Endothelial cell of umbilical vein (primary cell): ENCODE results near the gene NFATC4. TPM values are rescaled to one million over a fixed set of nuclear protein-coding genes. Genes with fewer than 3 reads are reported as not detected.
"Not testable (repeated sequence)": the region's sequence is repeated elsewhere in the genome, so short reads cannot be mapped to it uniquely, and the experiment has no call there.

Experiments used
- BruUV-seq: library from RNA; stranded (reverse); fragments of 400-500 nt; replicated peaks from 2 replicates; lab custom pipeline; 2021; lab: Mats Ljungman, UMichigan
- CTCF ChIA-PET: fragments of 300-600, 350-600 bp; sonication (Branson Sonifier 250); formaldehyde crosslinking; loops from one replicate; lab custom pipeline; 2021; ENCODE audit warnings: antibody characterized with exemption, inconsistent platforms; lab: Charles Lee
- POLR2A ChIA-PET: fragments of 300-600, 350-600 bp; sonication (Branson Sonifier 250); formaldehyde crosslinking; loops from one replicate; lab custom pipeline; 2021; ENCODE audit warnings: antibody characterized with exemption, inconsistent platforms; lab: Charles Lee
- DNase-seq: peaks from one replicate; pipeline ENCODE4 v3.0.0-alpha.2; 2011; ENCODE audit warnings: low read depth, low spot score
- FAIRE-seq: peaks from 2 replicates; lab custom pipeline; 2011; peaks lifted over from hg19 to GRCh38; lab: Jason Lieb, UNC
- H2AFZ ChIP-seq: 2 replicates; pipeline ENCODE4 v1.6.0; 2012; ENCODE audit warnings: low read depth, low read length, control low read depth, inconsistent platforms
- H3K27ac ChIP-seq: 2 replicates; pipeline ENCODE4 v1.5.1; 2011; ENCODE audit warnings: low read depth, mild to moderate bottlenecking, control low read depth, low read length, moderate library complexity; ENCODE audit not compliant: insufficient read depth
- H3K27me3 ChIP-seq, 2 experiments: 2 replicates each; pipeline versions ENCODE4 v1.6.0 to v1.6.1; 2011; ENCODE audit warnings: low read length in 2 of 2, mixed read lengths in 1 of 2; ENCODE audit not compliant: control insufficient read depth in 2 of 2, insufficient read depth in 2 of 2
- H3K36me3 ChIP-seq, 2 experiments: 2 replicates in 1 of 2; 3 replicates in 1 of 2; pipeline ENCODE4 v1.5.1; 2011; ENCODE audit warnings: low read length in 2 of 2, mild to moderate bottlenecking in 1 of 2, moderate library complexity in 1 of 2; ENCODE audit not compliant: control insufficient read depth in 2 of 2, insufficient read depth in 2 of 2; ENCODE audit errors: extremely low read depth in 1 of 2
- H3K4me1 ChIP-seq: 3 replicates; pipeline ENCODE4 v1.5.1; 2011; ENCODE audit warnings: mild to moderate bottlenecking, low read length; ENCODE audit not compliant: control insufficient read depth, insufficient read depth; ENCODE audit errors: extremely low read depth
- H3K4me2 ChIP-seq: 2 replicates; pipeline ENCODE4 v1.6.1; 2011; ENCODE audit warnings: low read length, control low read depth, mixed read lengths; ENCODE audit not compliant: insufficient read depth
- H3K4me3 ChIP-seq, 3 experiments: fragments of 200-600 bp in 1 of 3; sonication (generic), shearing (Covaris generic) in 1 of 3; replicated peaks in 1 of 3; 2 replicates each; pipeline ENCODE4 v1.5.1; 2011 to 2016; ENCODE audit warnings: control low read depth in 3 of 3, low read length in 3 of 3, mild to moderate bottlenecking in 2 of 3, inconsistent platforms in 1 of 3, low read depth in 1 of 3, moderate library complexity in 1 of 3; ENCODE audit not compliant: insufficient read depth in 1 of 3
- H3K79me2 ChIP-seq: 2 replicates; pipeline ENCODE4 v1.6.0; 2012; ENCODE audit warnings: low read length, inconsistent platforms; ENCODE audit not compliant: control insufficient read depth, insufficient read depth
- H3K9ac ChIP-seq: replicated peaks from 2 replicates; pipeline ENCODE3; 2011; ENCODE audit warnings: low read length, control low read depth; ENCODE audit not compliant: insufficient read depth; ENCODE audit errors: extremely low read depth
- H3K9me1 ChIP-seq: replicated peaks from 3 replicates; pipeline ENCODE4 v1.6.0; 2011; ENCODE audit warnings: mild to moderate bottlenecking, low read length; ENCODE audit not compliant: control insufficient read depth, insufficient read depth; ENCODE audit errors: extremely low read depth
- H3K9me3 ChIP-seq: replicated peaks from 2 replicates; pipeline ENCODE4 v1.5.1; 2012; ENCODE audit warnings: low read length, inconsistent platforms; ENCODE audit not compliant: control insufficient read depth, insufficient read depth
- H4K20me1 ChIP-seq: replicated peaks from 2 replicates; pipeline ENCODE3; 2011; ENCODE audit warnings: mild to moderate bottlenecking, low read length; ENCODE audit not compliant: control insufficient read depth, insufficient read depth; ENCODE audit errors: extremely low read depth
- FOS ChIP-seq: IDR thresholded peaks from 2 replicates; pipeline ENCODE4 v1.6.1; 2011; ENCODE audit warnings: mild to moderate bottlenecking, low read length, moderate library complexity, borderline replicate concordance; ENCODE audit not compliant: insufficient read depth
- GATA2 ChIP-seq: IDR thresholded peaks from 2 replicates; pipeline ENCODE4 v1.7.0; 2011; ENCODE audit warnings: low read depth, mild to moderate bottlenecking, moderate library complexity, mixed read lengths, low read length; ENCODE audit not compliant: insufficient read length, insufficient read depth
- MYC ChIP-seq: IDR thresholded peaks from one replicate; pipeline ENCODE4 v1.6.1; 2011; ENCODE audit warnings: mild to moderate bottlenecking, low read depth, low read length
- POLR2A ChIP-seq: IDR thresholded peaks from 2 replicates; pipeline ENCODE4 v1.6.1; 2012; ENCODE audit warnings: low read depth, mild to moderate bottlenecking, control low read depth, low read length
- POLR2AphosphoS5 ChIP-seq: IDR thresholded peaks from 2 replicates; pipeline ENCODE4 v1.6.1; 2012; ENCODE audit warnings: low read depth, mild to moderate bottlenecking, control low read depth, low read length, moderate library complexity; ENCODE audit not compliant: insufficient read depth
- dilution Hi-C: fragments of 300-500 bp; cut with MboI; formaldehyde crosslinking; loops from one replicate; pipeline ENCODE4 v1.15.0; 2019; ENCODE audit warnings: low sequenced_read_pairs; ENCODE audit not compliant: extremely low pct_ligation_motif_present
- intact Hi-C: fragments of 100-400 bp; cut with micrococcal nuclease; formaldehyde crosslinking; loops from one replicate; pipeline ENCODE4 v1.10.0; 2022
- polyA plus RNA-seq, 4 experiments: library from polyadenylated mRNA; depleted of rRNA in 3 of 4; stranded (reverse) in 3 of 4; unstranded in 1 of 4; fragments of >200 nt; gene quantifications; 2 replicates each; pipeline versions ENCODE4 v1.2.1 to v1.2.3, GENCODE V29; 2011 to 2012; ENCODE audit warnings: missing spikeins in 1 of 4
- total RNA-seq: library from RNA; stranded (reverse); gene quantifications from 2 replicates; pipeline ENCODE4 v1.2.3, GENCODE V29; 2021
- TF ChIP-seq, protein P1 (sequence below), 2 donors: IDR thresholded peaks; 1 replicate in 1 of 2; 2 replicates in 1 of 2; pipeline ENCODE4 v1.5.1; 2011; ENCODE audit warnings: low read length in 2 of 2, mild to moderate bottlenecking in 2 of 2, moderate library complexity in 2 of 2, control low read depth in 1 of 2, inconsistent platforms in 1 of 2, low read depth in 1 of 2; ENCODE audit not compliant: insufficient read depth in 1 of 2; ENCODE audit errors: extremely low read depth in 1 of 2
- TF ChIP-seq, protein P2 (sequence below): IDR thresholded peaks from 2 replicates; pipeline ENCODE4 v1.6.1; 2011; ENCODE audit not compliant: insufficient read depth, insufficient read length

The NFATC4 gene
- total and polyA plus RNA-seq, 2 donors (not counting 3 experiments of a cell fraction or from before 2014, with no cell fraction given): 79.5 to 88.1 TPM

DNA sequence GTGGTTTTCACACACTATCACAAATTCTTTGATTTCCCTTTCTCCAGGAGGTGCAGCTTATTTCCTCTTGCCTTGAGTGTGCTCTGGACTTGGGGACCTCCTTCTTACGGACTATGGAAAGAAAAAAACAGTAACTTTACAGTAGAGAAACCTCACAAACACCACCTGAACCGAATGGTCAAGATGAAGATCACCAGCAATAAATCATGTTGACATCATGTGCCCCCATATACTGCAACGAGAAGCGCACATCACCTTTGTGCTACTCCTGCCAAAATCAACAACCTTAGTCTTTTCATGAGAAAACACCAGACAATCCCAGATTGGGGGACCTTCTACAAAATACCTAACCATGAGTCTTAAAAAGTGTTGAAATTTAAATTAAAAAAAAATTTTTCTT lies 17.5 kb downstream of the NFATC4 start:
- POLR2A ChIA-PET: no interaction called here
- Histone ChIP-seq H3K9ac (no peak overlapping the region), H3K4me1 (peaks cover 7% of the 10 kb centered on the region), H3K36me3 (no peaks in the 10 kb centered on the region), H3K79me2 (no peaks in the 10 kb centered on the region), H3K4me3 (no peak overlapping the region), H3K27ac (no peak overlapping the region), H3K27me3 (peaks cover 1 to 11% of the 10 kb centered on the region in 2 experiments), H4K20me1 (no peaks in the 10 kb centered on the region), H3K9me3 (no peaks in the 10 kb centered on the region), H3K4me2 (no peak overlapping the region), H2AFZ (no peak overlapping the region), H3K9me1 (no peaks in the 10 kb centered on the region)
- no peak for DNase-seq
- intact Hi-C loops: no loop called here
- dilution Hi-C loops: no loop called here
- no TSS peak for BruUV-seq
- TF ChIP-seq FOS: no peak
- TF ChIP-seq, protein P1, sequence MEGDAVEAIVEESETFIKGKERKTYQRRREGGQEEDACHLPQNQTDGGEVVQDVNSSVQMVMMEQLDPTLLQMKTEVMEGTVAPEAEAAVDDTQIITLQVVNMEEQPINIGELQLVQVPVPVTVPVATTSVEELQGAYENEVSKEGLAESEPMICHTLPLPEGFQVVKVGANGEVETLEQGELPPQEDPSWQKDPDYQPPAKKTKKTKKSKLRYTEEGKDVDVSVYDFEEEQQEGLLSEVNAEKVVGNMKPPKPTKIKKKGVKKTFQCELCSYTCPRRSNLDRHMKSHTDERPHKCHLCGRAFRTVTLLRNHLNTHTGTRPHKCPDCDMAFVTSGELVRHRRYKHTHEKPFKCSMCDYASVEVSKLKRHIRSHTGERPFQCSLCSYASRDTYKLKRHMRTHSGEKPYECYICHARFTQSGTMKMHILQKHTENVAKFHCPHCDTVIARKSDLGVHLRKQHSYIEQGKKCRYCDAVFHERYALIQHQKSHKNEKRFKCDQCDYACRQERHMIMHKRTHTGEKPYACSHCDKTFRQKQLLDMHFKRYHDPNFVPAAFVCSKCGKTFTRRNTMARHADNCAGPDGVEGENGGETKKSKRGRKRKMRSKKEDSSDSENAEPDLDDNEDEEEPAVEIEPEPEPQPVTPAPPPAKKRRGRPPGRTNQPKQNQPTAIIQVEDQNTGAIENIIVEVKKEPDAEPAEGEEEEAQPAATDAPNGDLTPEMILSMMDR (IDR thresholded peaks at IDR 0.05; ENCODE audit: extremely low read depth in 1 of 2, insufficient read depth in 1 of 2, low read depth in 1 of 2, low read length in 2 of 2): no peak
- TF ChIP-seq, protein P2, sequence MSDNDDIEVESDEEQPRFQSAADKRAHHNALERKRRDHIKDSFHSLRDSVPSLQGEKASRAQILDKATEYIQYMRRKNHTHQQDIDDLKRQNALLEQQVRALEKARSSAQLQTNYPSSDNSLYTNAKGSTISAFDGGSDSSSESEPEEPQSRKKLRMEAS: no peak
- no peak for TF ChIP-seq POLR2AphosphoS5
- no peak for FAIRE-seq
- CTCF ChIA-PET: interaction anchor here (0.6 to 2.8 kb wide), 5 partner anchors 15 to 1072 kb away, joined by 3 to 6 read pairs (median 3); no protein-coding TSS in a partner anchor

DNA sequence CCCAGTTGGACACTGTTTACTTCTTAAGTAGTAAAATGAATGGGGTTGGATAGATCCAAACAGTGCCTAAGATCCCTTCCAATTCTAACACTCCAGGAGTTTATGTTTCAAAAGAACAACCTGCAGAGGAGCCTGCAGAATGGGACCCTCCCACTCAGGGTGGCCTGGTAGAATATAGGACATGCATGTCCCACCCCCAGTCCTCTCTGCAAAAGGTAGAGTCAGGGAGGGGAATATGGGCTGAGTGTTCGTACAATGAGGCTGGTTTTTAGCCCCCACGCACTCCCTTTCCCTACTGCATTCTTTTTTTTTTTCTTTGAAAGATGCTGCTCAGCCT lies 19.0 kb downstream of the NFATC4 start:
- FAIRE-seq: no peak
- Histone ChIP-seq H4K20me1 (no peaks in the 10 kb centered on the region), H3K4me2 (no peak overlapping the region), H3K9me3 (no peaks in the 10 kb centered on the region), H3K36me3 (no peaks in the 10 kb centered on the region), H3K27me3 (peaks cover 1 to 11% of the 10 kb centered on the region in 2 experiments), H3K4me1 (peaks cover 13% of the 10 kb centered on the region), H3K27ac (no peak overlapping the region), H3K9ac (no peak overlapping the region), H3K79me2 (no peaks in the 10 kb centered on the region), H2AFZ (no peak overlapping the region), H3K9me1 (no peaks in the 10 kb centered on the region), H3K4me3 (no peak overlapping the region)
- no peak for DNase-seq
- BruUV-seq: no TSS peak
- dilution Hi-C loops: no loop called here
- TF ChIP-seq MYC (no peak), GATA2 (no peak), FOS (no peak), POLR2A (no peak)
- TF ChIP-seq, protein P2: no peak
- ChIA-PET CTCF (interaction anchor here (0.9 to 2.8 kb wide), 3 partner anchors 21 to 53 kb away, joined by 3 to 6 read pairs (median 4); no protein-coding TSS in a partner anchor), POLR2A (no interaction called here)
- intact Hi-C loops: no loop called here

DNA sequence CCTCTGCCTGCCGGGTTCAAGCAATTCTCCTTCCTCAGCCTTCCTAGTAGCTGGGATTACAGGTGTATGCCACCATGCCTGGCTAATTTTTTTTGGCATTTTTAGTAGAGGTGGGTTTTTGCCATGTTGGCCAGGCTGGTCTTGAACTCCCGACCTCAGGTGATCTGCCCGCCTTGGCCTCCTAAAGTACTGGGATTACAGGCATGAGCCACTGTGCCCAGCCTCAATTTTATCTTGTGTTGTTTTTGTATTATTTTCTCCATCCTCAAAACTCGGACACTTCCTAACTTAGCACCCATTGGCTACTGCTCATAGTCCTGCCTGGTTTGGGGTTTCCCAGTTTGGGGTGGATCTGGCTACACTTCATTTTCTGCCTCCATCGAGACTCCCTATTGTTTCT lies 19.6 kb downstream of the NFATC4 start:
- H3K36me3 ChIP-seq, POLR2A ChIA-PET, H3K27ac ChIP-seq, H3K9me1 ChIP-seq, intact Hi-C loops, FAIRE-seq, H3K9ac ChIP-seq, H3K9me3 ChIP-seq, H3K4me3 ChIP-seq, BruUV-seq, H3K79me2 ChIP-seq, H2AFZ ChIP-seq, H4K20me1 ChIP-seq, dilution Hi-C loops, H3K4me2 ChIP-seq, DNase-seq: not testable (repeated sequence)
- CTCF ChIA-PET: interaction anchor here (2.8 kb wide), 1 partner anchor 22 kb away, joined by 11 read pairs; no protein-coding TSS in a partner anchor
- peaks cover 1 to 11% of the 10 kb centered on the region in 2 experiments for H3K27me3 ChIP-seq
- peaks cover 19% of the 10 kb centered on the region for H3K4me1 ChIP-seq
